ENCODE data around the gene ABCA4. TPM values are rescaled to one million over a fixed set of nuclear protein-coding genes. Genes with fewer than 3 reads are reported as not detected.

The ABCA4 gene
- total RNA-seq, 1 experiment from 2014 or later = 0.09 TPM

DNA sequence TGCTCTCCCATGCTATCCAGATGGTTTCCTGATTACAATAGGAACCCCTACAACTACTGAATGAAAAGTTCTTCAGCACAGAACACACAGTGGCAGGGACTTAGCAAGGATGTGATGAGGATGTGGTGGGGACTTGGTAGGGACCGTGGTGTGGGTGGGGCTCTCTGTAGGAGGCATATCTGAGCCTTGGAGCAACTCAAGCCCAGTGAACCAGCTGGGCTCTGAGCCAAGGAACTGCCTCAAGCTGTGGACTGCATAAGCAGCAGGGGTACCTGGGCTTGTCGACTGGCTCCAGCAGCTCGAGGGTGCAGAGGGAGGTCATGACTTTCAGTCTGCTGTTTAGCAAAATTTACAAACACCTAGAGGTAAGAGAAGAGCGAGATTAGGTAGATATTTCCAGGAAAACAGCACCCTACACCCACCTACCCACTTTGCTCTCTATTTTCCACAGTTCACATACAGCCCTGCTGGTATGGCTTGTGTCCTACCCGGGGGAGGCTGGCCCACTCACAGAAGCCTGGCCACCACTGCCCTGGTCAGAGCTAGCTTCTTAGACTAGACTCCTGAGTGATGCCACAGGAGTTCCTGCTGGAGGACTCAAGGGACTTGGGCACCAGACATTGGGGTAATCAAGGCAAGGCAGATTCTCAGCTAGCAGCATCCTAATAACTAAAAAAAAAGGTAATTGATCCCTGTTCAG, 125.0 kb downstream of the ABCA4 start:
- DNase-seq (ENCODE audit: low spot score) = no peak
- Mint-ChIP-seq H3K36me3 (no peaks in the 10 kb centered on the region), H3K4me1 (peaks cover 10% of the 10 kb centered on the region), H3K9me3 (no peaks in the 10 kb centered on the region), H3K27ac (no peak overlapping the region), H3K4me3 (no peak overlapping the region), H3K27me3 (ENCODE audit: low read depth) (no peaks in the 10 kb centered on the region; the same call in 1 of the 2 replicates)
- TF ChIP-seq OVOL2 (CRISPR knock-in tag; IDR thresholded peaks at IDR 0.05; ENCODE audit: borderline replicate concordance) (no peak), EMX1 (CRISPR knock-in tag; IDR thresholded peaks at IDR 0.05) (no peak), ZNF138 (CRISPR knock-in tag; conservative IDR thresholded peaks at IDR 0.05) (no peak), ZNF121 (CRISPR knock-in tag; IDR thresholded peaks at IDR 0.05) (no peak), FOXP1 (CRISPR knock-in tag; IDR thresholded peaks at IDR 0.05; ENCODE audit: borderline replicate concordance) (no peak), SMAD4 (CRISPR knock-in tag; IDR thresholded peaks at IDR 0.05) (no peak), NFE2L1 (CRISPR knock-in tag; IDR thresholded peaks at IDR 0.05) (no peak), ELF4 (CRISPR knock-in tag; IDR thresholded peaks at IDR 0.05; ENCODE audit: low read depth) (no peak), CREM (CRISPR knock-in tag; IDR thresholded peaks at IDR 0.05) (no peak)
- TF ChIP-seq, protein P1, sequence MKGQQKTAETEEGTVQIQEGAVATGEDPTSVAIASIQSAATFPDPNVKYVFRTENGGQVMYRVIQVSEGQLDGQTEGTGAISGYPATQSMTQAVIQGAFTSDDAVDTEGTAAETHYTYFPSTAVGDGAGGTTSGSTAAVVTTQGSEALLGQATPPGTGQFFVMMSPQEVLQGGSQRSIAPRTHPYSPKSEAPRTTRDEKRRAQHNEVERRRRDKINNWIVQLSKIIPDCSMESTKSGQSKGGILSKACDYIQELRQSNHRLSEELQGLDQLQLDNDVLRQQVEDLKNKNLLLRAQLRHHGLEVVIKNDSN (CRISPR knock-in tag; IDR thresholded peaks at IDR 0.05) = no peak
- TF ChIP-seq, protein P2, sequence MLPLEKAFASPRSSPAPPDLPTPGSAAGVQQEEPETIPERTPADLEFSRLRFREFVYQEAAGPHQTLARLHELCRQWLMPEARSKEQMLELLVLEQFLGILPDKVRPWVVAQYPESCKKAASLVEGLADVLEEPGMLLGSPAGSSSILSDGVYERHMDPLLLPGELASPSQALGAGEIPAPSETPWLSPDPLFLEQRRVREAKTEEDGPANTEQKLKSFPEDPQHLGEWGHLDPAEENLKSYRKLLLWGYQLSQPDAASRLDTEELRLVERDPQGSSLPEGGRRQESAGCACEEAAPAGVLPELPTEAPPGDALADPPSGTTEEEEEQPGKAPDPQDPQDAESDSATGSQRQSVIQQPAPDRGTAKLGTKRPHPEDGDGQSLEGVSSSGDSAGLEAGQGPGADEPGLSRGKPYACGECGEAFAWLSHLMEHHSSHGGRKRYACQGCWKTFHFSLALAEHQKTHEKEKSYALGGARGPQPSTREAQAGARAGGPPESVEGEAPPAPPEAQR (CRISPR knock-in tag; IDR thresholded peaks at IDR 0.05) = no peak
- TF ChIP-seq, protein P3, sequence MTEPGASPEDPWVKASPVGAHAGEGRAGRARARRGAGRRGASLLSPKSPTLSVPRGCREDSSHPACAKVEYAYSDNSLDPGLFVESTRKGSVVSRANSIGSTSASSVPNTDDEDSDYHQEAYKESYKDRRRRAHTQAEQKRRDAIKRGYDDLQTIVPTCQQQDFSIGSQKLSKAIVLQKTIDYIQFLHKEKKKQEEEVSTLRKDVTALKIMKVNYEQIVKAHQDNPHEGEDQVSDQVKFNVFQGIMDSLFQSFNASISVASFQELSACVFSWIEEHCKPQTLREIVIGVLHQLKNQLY (CRISPR knock-in tag; IDR thresholded peaks at IDR 0.05) = no peak
- TF ChIP-seq, protein P4, sequence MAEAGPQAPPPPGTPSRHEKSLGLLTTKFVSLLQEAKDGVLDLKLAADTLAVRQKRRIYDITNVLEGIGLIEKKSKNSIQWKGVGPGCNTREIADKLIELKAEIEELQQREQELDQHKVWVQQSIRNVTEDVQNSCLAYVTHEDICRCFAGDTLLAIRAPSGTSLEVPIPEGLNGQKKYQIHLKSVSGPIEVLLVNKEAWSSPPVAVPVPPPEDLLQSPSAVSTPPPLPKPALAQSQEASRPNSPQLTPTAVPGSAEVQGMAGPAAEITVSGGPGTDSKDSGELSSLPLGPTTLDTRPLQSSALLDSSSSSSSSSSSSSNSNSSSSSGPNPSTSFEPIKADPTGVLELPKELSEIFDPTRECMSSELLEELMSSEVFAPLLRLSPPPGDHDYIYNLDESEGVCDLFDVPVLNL (CRISPR knock-in tag; IDR thresholded peaks at IDR 0.05; ENCODE audit: borderline replicate concordance, low read depth) = no peak
- TF ChIP-seq, protein P5, sequence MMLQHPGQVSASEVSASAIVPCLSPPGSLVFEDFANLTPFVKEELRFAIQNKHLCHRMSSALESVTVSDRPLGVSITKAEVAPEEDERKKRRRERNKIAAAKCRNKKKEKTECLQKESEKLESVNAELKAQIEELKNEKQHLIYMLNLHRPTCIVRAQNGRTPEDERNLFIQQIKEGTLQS (CRISPR knock-in tag; conservative IDR thresholded peaks at IDR 0.05) = no peak
- CTCF ChIA-PET = interaction anchor here (0.9 kb wide), 1 partner anchor 15 kb away, joined by 3 read pairs; no protein-coding TSS in a partner anchor
- POLR2A ChIA-PET = no interaction called here
- no peak for ATAC-seq

DNA sequence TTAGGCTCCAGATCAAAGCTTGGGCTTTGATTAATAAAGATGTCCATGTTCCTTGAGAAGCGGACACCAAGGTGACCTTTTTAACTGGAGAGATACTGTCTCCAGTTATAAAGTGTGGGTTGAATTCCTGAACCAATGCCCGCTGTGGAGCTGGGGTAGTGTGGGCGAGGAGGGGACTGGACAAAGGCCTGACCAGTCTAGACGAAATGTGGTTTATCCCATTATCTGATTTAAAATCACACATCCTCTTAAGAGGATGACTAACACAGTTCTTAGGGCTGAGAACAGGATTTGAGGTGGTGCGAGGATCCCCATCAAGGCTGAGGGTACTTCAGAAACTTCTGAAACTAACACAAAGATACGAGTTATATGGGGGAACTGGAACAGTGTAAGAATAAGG, 127.2 kb downstream of the ABCA4 start:
- no peaks in the 10 kb centered on the region for H3K9me3 Mint-ChIP-seq
- H3K27ac Mint-ChIP-seq = no peak overlapping the region
- DNase-seq (ENCODE audit: low spot score) = no peak
- H3K36me3 Mint-ChIP-seq = no peaks in the 10 kb centered on the region
- H3K4me1 Mint-ChIP-seq = peaks cover 10% of the 10 kb centered on the region
- no peak overlapping the region for H3K4me3 Mint-ChIP-seq
- no peak for ATAC-seq
- POLR2A ChIA-PET = no interaction called here
- CTCF ChIA-PET = no interaction called here
- H3K27me3 Mint-ChIP-seq (ENCODE audit: low read depth) = no peaks in the 10 kb centered on the region; the same call in 1 of the 2 replicates
- TF ChIP-seq, protein P1 (CRISPR knock-in tag; IDR thresholded peaks at IDR 0.05) = no peak
- TF ChIP-seq, protein P6, sequence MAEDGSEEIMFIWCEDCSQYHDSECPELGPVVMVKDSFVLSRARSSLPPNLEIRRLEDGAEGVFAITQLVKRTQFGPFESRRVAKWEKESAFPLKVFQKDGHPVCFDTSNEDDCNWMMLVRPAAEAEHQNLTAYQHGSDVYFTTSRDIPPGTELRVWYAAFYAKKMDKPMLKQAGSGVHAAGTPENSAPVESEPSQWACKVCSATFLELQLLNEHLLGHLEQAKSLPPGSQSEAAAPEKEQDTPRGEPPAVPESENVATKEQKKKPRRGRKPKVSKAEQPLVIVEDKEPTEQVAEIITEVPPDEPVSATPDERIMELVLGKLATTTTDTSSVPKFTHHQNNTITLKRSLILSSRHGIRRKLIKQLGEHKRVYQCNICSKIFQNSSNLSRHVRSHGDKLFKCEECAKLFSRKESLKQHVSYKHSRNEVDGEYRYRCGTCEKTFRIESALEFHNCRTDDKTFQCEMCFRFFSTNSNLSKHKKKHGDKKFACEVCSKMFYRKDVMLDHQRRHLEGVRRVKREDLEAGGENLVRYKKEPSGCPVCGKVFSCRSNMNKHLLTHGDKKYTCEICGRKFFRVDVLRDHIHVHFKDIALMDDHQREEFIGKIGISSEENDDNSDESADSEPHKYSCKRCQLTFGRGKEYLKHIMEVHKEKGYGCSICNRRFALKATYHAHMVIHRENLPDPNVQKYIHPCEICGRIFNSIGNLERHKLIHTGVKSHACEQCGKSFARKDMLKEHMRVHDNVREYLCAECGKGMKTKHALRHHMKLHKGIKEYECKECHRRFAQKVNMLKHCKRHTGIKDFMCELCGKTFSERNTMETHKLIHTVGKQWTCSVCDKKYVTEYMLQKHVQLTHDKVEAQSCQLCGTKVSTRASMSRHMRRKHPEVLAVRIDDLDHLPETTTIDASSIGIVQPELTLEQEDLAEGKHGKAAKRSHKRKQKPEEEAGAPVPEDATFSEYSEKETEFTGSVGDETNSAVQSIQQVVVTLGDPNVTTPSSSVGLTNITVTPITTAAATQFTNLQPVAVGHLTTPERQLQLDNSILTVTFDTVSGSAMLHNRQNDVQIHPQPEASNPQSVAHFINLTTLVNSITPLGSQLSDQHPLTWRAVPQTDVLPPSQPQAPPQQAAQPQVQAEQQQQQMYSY (CRISPR knock-in tag; IDR thresholded peaks at IDR 0.05) = no peak
- TF ChIP-seq ZNF138 (CRISPR knock-in tag; conservative IDR thresholded peaks at IDR 0.05) = no peak
- TF ChIP-seq, protein P7, sequence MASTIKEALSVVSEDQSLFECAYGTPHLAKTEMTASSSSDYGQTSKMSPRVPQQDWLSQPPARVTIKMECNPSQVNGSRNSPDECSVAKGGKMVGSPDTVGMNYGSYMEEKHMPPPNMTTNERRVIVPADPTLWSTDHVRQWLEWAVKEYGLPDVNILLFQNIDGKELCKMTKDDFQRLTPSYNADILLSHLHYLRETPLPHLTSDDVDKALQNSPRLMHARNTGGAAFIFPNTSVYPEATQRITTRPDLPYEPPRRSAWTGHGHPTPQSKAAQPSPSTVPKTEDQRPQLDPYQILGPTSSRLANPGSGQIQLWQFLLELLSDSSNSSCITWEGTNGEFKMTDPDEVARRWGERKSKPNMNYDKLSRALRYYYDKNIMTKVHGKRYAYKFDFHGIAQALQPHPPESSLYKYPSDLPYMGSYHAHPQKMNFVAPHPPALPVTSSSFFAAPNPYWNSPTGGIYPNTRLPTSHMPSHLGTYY (CRISPR knock-in tag; IDR thresholded peaks at IDR 0.05) = no peak
- no peak for TF ChIP-seq MYBL2 (CRISPR knock-in tag; IDR thresholded peaks at IDR 0.05)
- TF ChIP-seq, protein P8, sequence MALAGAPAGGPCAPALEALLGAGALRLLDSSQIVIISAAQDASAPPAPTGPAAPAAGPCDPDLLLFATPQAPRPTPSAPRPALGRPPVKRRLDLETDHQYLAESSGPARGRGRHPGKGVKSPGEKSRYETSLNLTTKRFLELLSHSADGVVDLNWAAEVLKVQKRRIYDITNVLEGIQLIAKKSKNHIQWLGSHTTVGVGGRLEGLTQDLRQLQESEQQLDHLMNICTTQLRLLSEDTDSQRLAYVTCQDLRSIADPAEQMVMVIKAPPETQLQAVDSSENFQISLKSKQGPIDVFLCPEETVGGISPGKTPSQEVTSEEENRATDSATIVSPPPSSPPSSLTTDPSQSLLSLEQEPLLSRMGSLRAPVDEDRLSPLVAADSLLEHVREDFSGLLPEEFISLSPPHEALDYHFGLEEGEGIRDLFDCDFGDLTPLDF (CRISPR knock-in tag; IDR thresholded peaks at IDR 0.05) = no peak
- TF ChIP-seq ZNF121 (CRISPR knock-in tag; IDR thresholded peaks at IDR 0.05) = no peak
- no peak for TF ChIP-seq CREB1 (CRISPR knock-in tag; IDR thresholded peaks at IDR 0.05)
- TF ChIP-seq GABPB1 (CRISPR knock-in tag; IDR thresholded peaks at IDR 0.05) = no peak
- TF ChIP-seq ZNF671 (CRISPR knock-in tag; IDR thresholded peaks at IDR 0.05) = no peak
- no peak for TF ChIP-seq JUN (CRISPR knock-in tag; IDR thresholded peaks at IDR 0.05)

All from WTC11 (cell line).